HG02642 (cell line): ENCODE data around the gene CDK19.

Experiments
- ATAC-seq: cut with Tn5 transposase; IDR thresholded peaks from one replicate; pipeline ENCODE4 v1.9.1; 2021; ENCODE audit warnings: mild to moderate bottlenecking; ENCODE audit not compliant: unreplicated experiment, poor library complexity

CDK19 gene

GRCh38 chr6:110561008-110561396 lies 254.3 kb downstream of the CDK19 start:
- no peak for ATAC-seq

- ATAC-seq: no peak
These were observed 254.8 kb downstream of the CDK19 start for GRCh38 chr6:110560239-110561007.
